Astrocyte (in vitro differentiated cells and primary cell): ENCODE data around the gene SNX4. TPM values are rescaled to one million over a fixed set of nuclear protein-coding genes. Genes with fewer than 3 reads are reported as not detected.

Source experiments
- DNase-seq: peaks from one replicate; pipeline ENCODE4 v3.0.0-alpha.2; 2010; ENCODE audit warnings: low read depth
- FAIRE-seq: peaks from 2 replicates; lab custom pipeline; 2011; peaks lifted over from hg19 to GRCh38; lab: Jason Lieb, UNC
- H2AFZ ChIP-seq: 2 replicates; pipeline ENCODE4 v1.6.0; 2012; ENCODE audit warnings: low read depth, low read length, inconsistent platforms
- H3K27ac ChIP-seq: 2 replicates; pipeline ENCODE4 v1.5.1; 2011; ENCODE audit warnings: low read depth, low read length, inconsistent platforms
- H3K27me3 ChIP-seq: 2 replicates; pipeline ENCODE4 v1.6.0; 2011; ENCODE audit warnings: low read length, inconsistent platforms; ENCODE audit not compliant: insufficient read depth
- H3K36me3 ChIP-seq: 2 replicates; pipeline ENCODE4 v1.5.1; 2011; ENCODE audit warnings: low read length, inconsistent platforms; ENCODE audit not compliant: insufficient read depth
- H3K4me1 ChIP-seq: 2 replicates; pipeline ENCODE4 v1.5.1; 2011; ENCODE audit warnings: low read length, inconsistent platforms; ENCODE audit not compliant: insufficient read depth
- H3K4me2 ChIP-seq: 2 replicates; pipeline ENCODE4 v1.6.0; 2012; ENCODE audit warnings: low read length, inconsistent platforms
- H3K4me3 ChIP-seq: 2 replicates; pipeline ENCODE4 v1.5.1; 2011; ENCODE audit warnings: low read depth, mild to moderate bottlenecking, low read length, inconsistent platforms; ENCODE audit not compliant: insufficient read depth
- H3K79me2 ChIP-seq: 2 replicates; pipeline ENCODE4 v1.6.0; 2012; ENCODE audit warnings: mild to moderate bottlenecking, low read length, inconsistent platforms; ENCODE audit not compliant: insufficient read depth
- H3K9ac ChIP-seq: 2 replicates; pipeline ENCODE4 v1.6.0; 2012; ENCODE audit warnings: mild to moderate bottlenecking, low read length, inconsistent platforms
- H3K9me3 ChIP-seq: 2 replicates; pipeline ENCODE4 v1.5.1; 2012; ENCODE audit warnings: low read depth, mild to moderate bottlenecking, low read length, inconsistent platforms; ENCODE audit not compliant: insufficient read depth
- H4K20me1 ChIP-seq: 2 replicates; pipeline ENCODE4 v1.6.0; 2012; ENCODE audit warnings: low read length, inconsistent platforms; ENCODE audit not compliant: insufficient read depth
- H3K27ac Mint-ChIP-seq: one replicate; pipeline ENCODE4 v1.8.0; 2021; ENCODE audit warnings: mild to moderate bottlenecking, mixed read lengths; ENCODE audit not compliant: unreplicated experiment
- H3K27me3 Mint-ChIP-seq: one replicate; pipeline ENCODE4 v1.8.0; 2021; ENCODE audit warnings: low read depth, mixed read lengths; ENCODE audit not compliant: unreplicated experiment
- H3K36me3 Mint-ChIP-seq: one replicate; pipeline ENCODE4 v1.8.0; 2021; ENCODE audit warnings: low read depth, mixed read lengths; ENCODE audit not compliant: unreplicated experiment
- H3K4me1 Mint-ChIP-seq: one replicate; pipeline ENCODE4 v1.8.0; 2021; ENCODE audit warnings: low read depth, mixed read lengths; ENCODE audit not compliant: unreplicated experiment
- H3K4me3 Mint-ChIP-seq: one replicate; pipeline ENCODE4 v1.8.0; 2021; ENCODE audit warnings: mild to moderate bottlenecking, moderate library complexity, mixed read lengths; ENCODE audit not compliant: unreplicated experiment
- H3K9me3 Mint-ChIP-seq: one replicate; pipeline ENCODE4 v1.8.0; 2021; ENCODE audit warnings: mild to moderate bottlenecking, mixed read lengths; ENCODE audit not compliant: unreplicated experiment
- EZH2 ChIP-seq: IDR thresholded peaks from 2 replicates; pipeline ENCODE4 v1.6.1; 2012; ENCODE audit warnings: mild to moderate bottlenecking, low read length, inconsistent platforms; ENCODE audit not compliant: insufficient read depth
- total RNA-seq: library from RNA; stranded (reverse); gene quantifications from 2 replicates; pipeline ENCODE4 v1.2.1, GENCODE V29; 2021
- TF ChIP-seq, protein P1 (sequence below): IDR thresholded peaks from 2 replicates; pipeline ENCODE4 v1.5.1; 2011; ENCODE audit warnings: low read depth, mild to moderate bottlenecking, inconsistent platforms, low read length, moderate library complexity; ENCODE audit not compliant: insufficient read depth

The SNX4 gene
- total RNA-seq, 1 donor from 2014 or later: 41.8 TPM

- Histone ChIP-seq H3K9me3 (no peaks in the 10 kb centered on the region), H3K4me2 (no peak overlapping the region), H3K4me1 (peaks cover 15% of the 10 kb centered on the region), H3K4me3 (no peak overlapping the region), H3K79me2 (no peaks in the 10 kb centered on the region), H2AFZ (no peak overlapping the region), H4K20me1 (no peaks in the 10 kb centered on the region), H3K27ac (no peak overlapping the region), H3K9ac (no peak overlapping the region), H3K27me3 (no peaks in the 10 kb centered on the region), H3K36me3 (no peaks in the 10 kb centered on the region)
- no peak for DNase-seq
- no peak for FAIRE-seq
- Mint-ChIP-seq H3K27ac (no peak overlapping the region), H3K4me1 (peaks cover 12% of the 10 kb centered on the region), H3K27me3 (peaks cover 4% of the 10 kb centered on the region), H3K4me3 (no peak overlapping the region), H3K36me3 (no peaks in the 10 kb centered on the region), H3K9me3 (no peaks in the 10 kb centered on the region)
- TF ChIP-seq, protein P1, sequence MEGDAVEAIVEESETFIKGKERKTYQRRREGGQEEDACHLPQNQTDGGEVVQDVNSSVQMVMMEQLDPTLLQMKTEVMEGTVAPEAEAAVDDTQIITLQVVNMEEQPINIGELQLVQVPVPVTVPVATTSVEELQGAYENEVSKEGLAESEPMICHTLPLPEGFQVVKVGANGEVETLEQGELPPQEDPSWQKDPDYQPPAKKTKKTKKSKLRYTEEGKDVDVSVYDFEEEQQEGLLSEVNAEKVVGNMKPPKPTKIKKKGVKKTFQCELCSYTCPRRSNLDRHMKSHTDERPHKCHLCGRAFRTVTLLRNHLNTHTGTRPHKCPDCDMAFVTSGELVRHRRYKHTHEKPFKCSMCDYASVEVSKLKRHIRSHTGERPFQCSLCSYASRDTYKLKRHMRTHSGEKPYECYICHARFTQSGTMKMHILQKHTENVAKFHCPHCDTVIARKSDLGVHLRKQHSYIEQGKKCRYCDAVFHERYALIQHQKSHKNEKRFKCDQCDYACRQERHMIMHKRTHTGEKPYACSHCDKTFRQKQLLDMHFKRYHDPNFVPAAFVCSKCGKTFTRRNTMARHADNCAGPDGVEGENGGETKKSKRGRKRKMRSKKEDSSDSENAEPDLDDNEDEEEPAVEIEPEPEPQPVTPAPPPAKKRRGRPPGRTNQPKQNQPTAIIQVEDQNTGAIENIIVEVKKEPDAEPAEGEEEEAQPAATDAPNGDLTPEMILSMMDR: no peak
- no peak for TF ChIP-seq EZH2
Measured at GRCh38 chr3:125433091-125433534, 86.9 kb downstream of the SNX4 start.

DNA sequence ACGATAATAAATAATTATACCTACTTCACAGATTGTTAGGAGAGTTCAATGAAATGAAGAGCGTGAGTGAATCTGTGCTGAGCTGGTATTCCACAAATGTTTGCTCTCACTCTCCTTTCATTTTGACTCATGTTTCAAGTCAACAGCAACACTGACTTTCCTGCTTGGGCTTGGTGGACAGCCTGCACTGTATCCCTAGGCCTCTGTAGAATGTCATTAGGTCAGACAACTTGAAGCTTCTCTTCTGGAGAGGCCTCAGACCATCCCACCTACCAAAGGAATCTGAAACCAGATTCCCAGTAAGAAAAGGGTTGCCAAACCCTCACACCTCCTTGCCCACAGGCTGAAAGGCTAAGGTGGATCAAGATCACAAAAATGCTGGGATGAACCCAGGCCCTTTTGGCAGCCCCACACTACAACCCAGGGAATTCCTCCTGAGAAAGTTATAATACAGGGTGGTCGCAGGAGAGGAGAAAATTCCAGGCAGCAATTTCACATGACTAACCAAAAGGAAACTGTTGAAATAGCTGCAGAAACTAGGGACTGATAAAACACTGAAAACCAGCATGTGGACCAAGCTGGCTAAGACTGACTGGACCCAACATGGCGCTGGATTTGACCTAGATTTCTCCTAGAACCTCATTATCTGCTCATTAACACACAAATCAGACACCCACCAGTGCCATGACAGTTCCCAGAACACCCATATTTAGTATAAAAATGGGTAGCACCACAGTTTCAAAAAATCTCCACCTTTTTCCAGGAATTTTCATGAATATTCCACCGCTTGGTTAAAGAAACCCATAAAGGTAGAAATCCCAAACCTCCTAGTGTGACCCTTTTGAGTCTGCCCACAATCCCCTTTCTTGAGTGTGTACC is 87.9 kb downstream of the SNX4 start:
- H3K4me3 Mint-ChIP-seq: no peak overlapping the region
- peak overlapping the region; percentile 34 for H3K27ac Mint-ChIP-seq
- no peak overlapping the region for H3K4me3 ChIP-seq
- DNase-seq (peak; percentile 18), FAIRE-seq (no peak)
- no peaks in the 10 kb centered on the region for H3K79me2 ChIP-seq
- H3K9ac ChIP-seq: no peak overlapping the region
- no peaks in the 10 kb centered on the region for H4K20me1 ChIP-seq
- peaks cover 12% of the 10 kb centered on the region for H3K4me1 Mint-ChIP-seq
- H3K27me3 ChIP-seq: no peaks in the 10 kb centered on the region
- peaks cover 15% of the 10 kb centered on the region for H3K4me1 ChIP-seq
- no peaks in the 10 kb centered on the region for H3K9me3 ChIP-seq
- TF ChIP-seq, protein P1: no peak
- TF ChIP-seq EZH2: no peak
- H3K36me3 Mint-ChIP-seq: no peaks in the 10 kb centered on the region
- peak overlapping the region; percentile 25 for H3K4me2 ChIP-seq
- no peaks in the 10 kb centered on the region for H3K9me3 Mint-ChIP-seq
- H3K27ac ChIP-seq: peak overlapping the region; percentile 53
- H3K36me3 ChIP-seq: no peaks in the 10 kb centered on the region
- H3K27me3 Mint-ChIP-seq: peaks cover 4% of the 10 kb centered on the region
- no peak overlapping the region for H2AFZ ChIP-seq

- H3K27me3 Mint-ChIP-seq: peaks cover 4% of the 10 kb centered on the region
- TF ChIP-seq, protein P1: no peak
- TF ChIP-seq EZH2: no peak
- Histone ChIP-seq H3K79me2 (no peaks in the 10 kb centered on the region), H3K9me3 (no peaks in the 10 kb centered on the region), H2AFZ (no peak overlapping the region), H3K27me3 (no peaks in the 10 kb centered on the region), H3K4me1 (peaks cover 15% of the 10 kb centered on the region), H3K36me3 (no peaks in the 10 kb centered on the region), H4K20me1 (no peaks in the 10 kb centered on the region), H3K9ac (no peak overlapping the region), H3K4me2 (peak overlapping the region; percentile 25), H3K4me3 (no peak overlapping the region), H3K27ac (peak overlapping the region; percentile 53)
- peak overlapping the region; percentile 34 for H3K27ac Mint-ChIP-seq
- no peaks in the 10 kb centered on the region for H3K9me3 Mint-ChIP-seq
- H3K4me1 Mint-ChIP-seq: peaks cover 12% of the 10 kb centered on the region
- no peak overlapping the region for H3K4me3 Mint-ChIP-seq
- no peak for FAIRE-seq
- H3K36me3 Mint-ChIP-seq: no peaks in the 10 kb centered on the region
- peak; percentile 32 for DNase-seq
Measured at GRCh38 chr3:125431391-125431790, 88.6 kb downstream of the SNX4 start.
